H1 (cell line): Measurements from ENCODE around the gene NOTUM. TPM values are rescaled to one million over a fixed set of nuclear protein-coding genes. Genes with fewer than 3 reads are reported as not detected.
A peak's percentile ranks its signal among the peaks of the same experiment; 100 is the strongest.

Experiments used
- CTCF ChIA-PET: fragments of 300-600 bp; sonication (Branson Sonifier 250); formaldehyde crosslinking; loops from one replicate; lab custom pipeline; 2021; ENCODE audit not compliant: partially characterized antibody; lab: Charles Lee
- POLR2A ChIA-PET: fragments of 300-600 bp; sonication (Branson Sonifier 250); formaldehyde crosslinking; loops from one replicate; lab custom pipeline; 2021; ENCODE audit warnings: inconsistent platforms; ENCODE audit not compliant: partially characterized antibody; lab: Charles Lee
- DNase-seq, 2 experiments: peaks; one replicate each; pipeline versions ENCODE4 v3.0.0 to v3.0.0-alpha.2; 2010 to 2022; ENCODE audit warnings: low spot score in 2 of 2, low read depth in 1 of 2, mixed read lengths in 1 of 2
- FAIRE-seq: peaks from 2 replicates; lab custom pipeline; 2011; peaks lifted over from hg19 to GRCh38; lab: Jason Lieb, UNC
- H2AFZ ChIP-seq: 2 replicates; pipeline ENCODE4 v1.8.1; 2012; ENCODE audit warnings: low read length, inconsistent platforms
- H2AK5ac ChIP-seq: 2 replicates; pipeline ENCODE4 v1.6.1; 2013; ENCODE audit warnings: low read depth, low read length
- H2BK120ac ChIP-seq: replicated peaks from 2 replicates; pipeline ENCODE3; 2013; ENCODE audit warnings: low read depth, low read length, inconsistent platforms
- H2BK12ac ChIP-seq: 2 replicates; pipeline ENCODE4 v1.6.1; 2013; ENCODE audit warnings: low read depth, low read length
- H2BK15ac ChIP-seq: 2 replicates; pipeline ENCODE4 v1.6.1; 2013; ENCODE audit warnings: low read length
- H2BK20ac ChIP-seq: 2 replicates; pipeline ENCODE4 v1.6.1; 2013; ENCODE audit warnings: low read length
- H2BK5ac ChIP-seq: 2 replicates; pipeline ENCODE4 v1.6.1; 2013; ENCODE audit warnings: low read depth, low read length
- H3K14ac ChIP-seq: 2 replicates; pipeline ENCODE4 v1.6.1; 2013; ENCODE audit warnings: inconsistent platforms; ENCODE audit not compliant: insufficient read length
- H3K18ac ChIP-seq: 2 replicates; pipeline ENCODE4 v1.6.1; 2013; ENCODE audit warnings: low read length; ENCODE audit errors: extremely low read depth
- H3K23ac ChIP-seq: 2 replicates; pipeline ENCODE4 v1.6.1; 2013; ENCODE audit warnings: inconsistent platforms; ENCODE audit not compliant: insufficient read length
- H3K23me2 ChIP-seq: 2 replicates; pipeline ENCODE4 v1.6.1; 2013; ENCODE audit warnings: low read depth, low read length
- H3K27ac ChIP-seq: 2 replicates; pipeline ENCODE4 v1.6.1; 2011; ENCODE audit warnings: low read depth, low read length, inconsistent platforms
- H3K27me3 ChIP-seq, 4 experiments: replicated peaks in 1 of 4; 1 replicate in 1 of 4; 2 replicates in 3 of 4; pipeline versions ENCODE4 v1.6.1 to v1.8.1; 2011 to 2013; ENCODE audit warnings: low read length in 3 of 4, mild to moderate bottlenecking in 3 of 4, inconsistent platforms in 2 of 4, mixed read lengths in 2 of 4, moderate library complexity in 1 of 4; ENCODE audit not compliant: control insufficient read depth in 3 of 4, insufficient read depth in 3 of 4; ENCODE audit errors: extremely low read depth in 1 of 4
- H3K36me3 ChIP-seq, 4 experiments: 2 replicates each; pipeline versions ENCODE4 v1.6.1 to v1.8.1; 2011 to 2013; ENCODE audit warnings: mild to moderate bottlenecking in 4 of 4, low read length in 3 of 4, moderate library complexity in 2 of 4, control low read depth in 1 of 4, inconsistent platforms in 1 of 4; ENCODE audit not compliant: insufficient read depth in 4 of 4, control insufficient read depth in 2 of 4
- H3K4ac ChIP-seq: replicated peaks from 2 replicates; pipeline ENCODE3; 2013; ENCODE audit warnings: low read length, low read depth, mixed read lengths, inconsistent platforms; ENCODE audit not compliant: insufficient read length
- H3K4me1 ChIP-seq, 4 experiments: replicated peaks in 1 of 4; 1 replicate in 1 of 4; 2 replicates in 3 of 4; pipeline versions ENCODE4 v1.6.1 to v1.8.1; 2011 to 2013; ENCODE audit warnings: low read length in 3 of 4, inconsistent platforms in 2 of 4, mixed read lengths in 1 of 4; ENCODE audit not compliant: insufficient read depth in 4 of 4, control insufficient read depth in 3 of 4
- H3K4me2 ChIP-seq, 2 experiments: 2 replicates each; pipeline versions ENCODE4 v1.6.1 to v1.8.1; 2011 to 2013; ENCODE audit warnings: low read depth in 2 of 2, low read length in 2 of 2, control low read depth in 1 of 2, inconsistent platforms in 1 of 2, mild to moderate bottlenecking in 1 of 2; ENCODE audit not compliant: insufficient read depth in 1 of 2
- H3K4me3 ChIP-seq, 4 experiments: fragments of 200-600, 300-600 bp in 1 of 4; sonication (generic), shearing (Covaris generic), sonication (Bioruptor Twin) in 1 of 4; 2 replicates each; pipeline versions ENCODE4 v1.5.1 to v1.8.1; 2011 to 2016; ENCODE audit warnings: low read length in 4 of 4, low read depth in 3 of 4, control low read depth in 2 of 4, inconsistent platforms in 2 of 4, mild to moderate bottlenecking in 2 of 4, mixed read lengths in 1 of 4, moderate library complexity in 1 of 4; ENCODE audit not compliant: insufficient read depth in 2 of 4; ENCODE audit errors: extremely low read depth in 1 of 4
- H3K56ac ChIP-seq: replicated peaks from 2 replicates; pipeline ENCODE3; 2013; ENCODE audit warnings: low read depth, mild to moderate bottlenecking, mixed read lengths, low read length, inconsistent platforms; ENCODE audit not compliant: insufficient read length
- H3K79me1 ChIP-seq: 2 replicates; pipeline ENCODE4 v1.6.1; 2013; ENCODE audit warnings: low read depth, low read length, control low read depth
- H3K79me2 ChIP-seq, 2 experiments: 2 replicates each; pipeline versions ENCODE4 v1.6.1 to v1.8.1; 2012 to 2013; ENCODE audit warnings: low read length in 2 of 2, mild to moderate bottlenecking in 2 of 2, inconsistent platforms in 1 of 2; ENCODE audit not compliant: insufficient read depth in 2 of 2, control insufficient read depth in 1 of 2
- H3K9ac ChIP-seq, 4 experiments: replicated peaks in 1 of 4; 1 replicate in 1 of 4; 2 replicates in 3 of 4; pipeline versions ENCODE4 v1.6.1 to v1.8.1; 2011 to 2013; ENCODE audit warnings: low read depth in 3 of 4, low read length in 3 of 4, control low read depth in 2 of 4, mild to moderate bottlenecking in 2 of 4, moderate library complexity in 2 of 4, inconsistent platforms in 1 of 4; ENCODE audit errors: extremely low read depth in 1 of 4
- H3K9me3 ChIP-seq, 2 experiments: 2 replicates each; pipeline versions ENCODE4 v1.6.1 to v1.8.1; 2012 to 2013; ENCODE audit warnings: mild to moderate bottlenecking in 2 of 2, moderate library complexity in 2 of 2, control low read depth in 1 of 2, inconsistent platforms in 1 of 2, low read depth in 1 of 2, low read length in 1 of 2, mixed read lengths in 1 of 2; ENCODE audit not compliant: insufficient read depth in 2 of 2
- H4K20me1 ChIP-seq, 2 experiments: replicated peaks in 1 of 2; 2 replicates each; pipeline versions ENCODE3 to v1.8.1; 2011 to 2013; ENCODE audit warnings: inconsistent platforms in 2 of 2, low read length in 2 of 2, mild to moderate bottlenecking in 1 of 2; ENCODE audit not compliant: insufficient read depth in 2 of 2, control insufficient read depth in 1 of 2
- H4K5ac ChIP-seq: 2 replicates; pipeline ENCODE4 v1.6.1; 2013; ENCODE audit warnings: low read length, low read depth, mixed read lengths, inconsistent platforms; ENCODE audit not compliant: insufficient read length
- H4K8ac ChIP-seq: 2 replicates; pipeline ENCODE4 v1.8.0; 2013; ENCODE audit warnings: mild to moderate bottlenecking, moderate library complexity, low read length, inconsistent platforms; ENCODE audit not compliant: insufficient read depth; ENCODE audit errors: extremely low read depth
- H4K91ac ChIP-seq: replicated peaks from 2 replicates; pipeline ENCODE3; 2013; ENCODE audit warnings: low read length, mixed read lengths, inconsistent platforms; ENCODE audit not compliant: insufficient read length
- SRF ChIP-seq: IDR thresholded peaks from 2 replicates; pipeline ENCODE4 v1.6.1; 2011; ENCODE audit warnings: mild to moderate bottlenecking, low read depth, low read length, moderate library complexity
- WGBS, 2 experiments: shearing (Covaris generic) in 1 of 2; methylation state at CpG; one replicate each; pipeline versions ENCODE4 v1.1.6 to v1.1.7; 2013 to 2015; ENCODE audit warnings: low lambda C conversion rate in 2 of 2, mixed read lengths in 2 of 2, inconsistent platforms in 1 of 2, low coverage in 1 of 2, missing lambda C conversion rate in 1 of 2; ENCODE audit not compliant: insufficient replicate concordance in 2 of 2, insufficient coverage in 1 of 2, insufficient read length in 1 of 2; ENCODE audit errors: extremely low coverage in 1 of 2, missing lambda C conversion rate in 1 of 2; 5-methylcytosine and 5-hydroxymethylcytosine counted together
- polyA plus RNA-seq, 7 experiments: library from polyadenylated mRNA; depleted of rRNA in 3 of 7; stranded (reverse) in 5 of 7; unstranded in 2 of 7; fragments of >200 nt in 5 of 7; fragments of 200-250 nt in 2 of 7; gene quantifications; 1 replicate in 5 of 7; 2 replicates in 1 of 7; 4 replicates in 1 of 7; pipeline versions ENCODE4 v1.2.1 to v1.2.3, GENCODE V29; 2011 to 2013; ENCODE audit warnings: missing spikeins in 2 of 7, mixed read lengths in 2 of 7
- total RNA-seq: library from RNA; stranded (reverse); fragmentation: NEBNext Ultra II Directional; extraction: Animal tissue kit (Norgen Biotek cat#: 25700); gene quantifications from 2 replicates; pipeline ENCODE4 v1.2.1, GENCODE V29; 2021

Gene NOTUM
- total and polyA plus RNA-seq, 2 of the 8 experiments (the other 6 are each of a cell fraction or from before 2014, with no cell fraction given) = 0.45 to 0.76 TPM

DNA sequence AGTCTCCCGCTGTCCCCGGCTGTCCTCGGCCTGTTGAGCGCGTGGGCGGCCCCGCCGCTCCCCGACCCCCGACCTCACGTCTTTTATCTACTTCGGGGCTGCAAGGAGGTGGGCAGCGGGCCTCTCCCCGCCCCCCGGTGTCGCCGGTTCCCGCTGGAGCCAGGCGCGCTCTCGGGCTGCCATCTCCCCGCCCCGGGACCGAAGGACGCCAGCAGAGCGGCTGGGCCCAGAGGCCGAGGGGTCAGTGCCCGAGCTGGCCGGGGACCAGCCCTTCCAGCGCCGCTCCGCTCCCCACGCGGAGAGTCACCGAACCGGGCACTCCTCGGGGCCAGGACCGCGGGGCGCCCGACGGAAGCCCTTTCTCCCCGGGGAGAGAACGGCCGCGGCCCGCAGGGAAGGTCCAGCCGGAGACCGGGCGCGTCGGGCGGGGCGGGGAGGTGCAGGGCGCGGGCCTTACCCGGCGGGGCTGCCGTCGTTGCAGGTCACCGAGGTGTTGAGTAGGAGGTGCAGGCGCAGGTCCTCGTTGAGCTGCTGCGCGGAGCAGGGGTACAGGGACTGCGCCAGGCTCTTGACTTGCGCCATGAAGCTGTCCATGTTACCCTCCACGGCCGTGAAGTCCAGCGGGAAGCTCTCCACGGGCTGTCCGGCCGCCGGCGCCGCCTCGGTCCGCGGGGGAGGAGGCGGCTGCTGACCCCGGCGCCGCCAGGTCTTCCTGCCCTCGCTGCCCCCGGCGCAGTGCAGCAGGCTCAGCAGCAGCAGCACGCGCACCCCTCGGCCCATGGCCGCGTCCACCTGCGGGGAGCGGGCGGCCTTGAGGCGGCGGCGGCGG lies 643 bp downstream of the NOTUM start:
- Histone ChIP-seq H4K20me1 (peaks cover 2 to 3% of the 10 kb centered on the region in 2 experiments), H4K91ac (no peak overlapping the region), H3K9me3 (no peaks in the 10 kb centered on the region), H3K23ac (no peak overlapping the region), H2BK15ac (no peak overlapping the region), H3K27ac (no peak overlapping the region), H3K4ac (no peak overlapping the region), H3K9ac (no peak overlapping the region), H2AK5ac (no peak overlapping the region), H4K5ac (no peak overlapping the region), H3K14ac (no peak overlapping the region), H4K8ac (peak overlapping the region; percentile 80; the same call in 1 of the 2 replicates), H2BK12ac (no peak overlapping the region; the same call in 1 of the 2 replicates), H3K4me2 (peak overlapping the region; percentile 31 to 63), H2BK20ac (no peak overlapping the region), H3K27me3 (peaks cover 46 to 80% (median 65%) of the 10 kb centered on the region in 4 experiments), H3K79me1 (no peaks in the 10 kb centered on the region), H3K56ac (no peak overlapping the region), H3K18ac (no peak overlapping the region; the same call in 1 of the 2 replicates), H3K4me1 (peaks cover 0 to 6% (median 1%) of the 10 kb centered on the region in 4 experiments; a peak in 4 of 7 replicates), H2BK120ac (no peak overlapping the region), H3K23me2 (peaks cover 4% of the 10 kb centered on the region; the same call in 1 of the 2 replicates), H3K4me3 (peak overlapping the region in 1 of 4 experiments; percentile 52; a peak in 4 of 8 replicates), H2BK5ac (no peak overlapping the region), H2AFZ (no peak overlapping the region), H3K36me3 (peaks cover 0 to 13% (median 0%) of the 10 kb centered on the region in 4 experiments; a peak in 1 of 8 replicates), H3K79me2 (no peaks in the 10 kb centered on the region)
- WGBS, 2 experiments = 13% methylated on average over 53 of the region's 98 CpGs; no CpG with 5 or more reads in 1 of the 2 experiments
- POLR2A ChIA-PET = interaction anchor here (0.7 to 3.0 kb wide), 8 partner anchors 8 to 91 kb away, joined by 3 to 14 read pairs (median 6); partner anchors contain the start of gene PYCR1
- DNase-seq = peak in 1 of 2 experiments; percentile 68
- CTCF ChIA-PET = interaction anchor here (0.6 to 5.1 kb wide), 21 partner anchors 9 to 75 kb away, joined by 3 to 22 read pairs (median 5); partner anchors contain the start of genes ANAPC11 and ASPSCR1
- no peak for FAIRE-seq
- no peak for TF ChIP-seq SRF
